HG03575 (cell line): Measurements from ENCODE around the gene SPDYC.
"Not testable (repeated sequence)": the region's sequence is repeated elsewhere in the genome, so short reads cannot be mapped to it uniquely, and the experiment has no call there.

ENCODE experiments used
- ATAC-seq: cut with Tn5 transposase; IDR thresholded peaks from one replicate; pipeline ENCODE4 v1.9.1; 2021; ENCODE audit not compliant: unreplicated experiment, insufficient number of reproducible peaks, low FRiP score; ENCODE audit errors: extremely low read depth

The SPDYC gene

GRCh38 chr11:65132988-65133700 lies 36.9 kb upstream of the SPDYC start:
- ATAC-seq, result no peak

DNA sequence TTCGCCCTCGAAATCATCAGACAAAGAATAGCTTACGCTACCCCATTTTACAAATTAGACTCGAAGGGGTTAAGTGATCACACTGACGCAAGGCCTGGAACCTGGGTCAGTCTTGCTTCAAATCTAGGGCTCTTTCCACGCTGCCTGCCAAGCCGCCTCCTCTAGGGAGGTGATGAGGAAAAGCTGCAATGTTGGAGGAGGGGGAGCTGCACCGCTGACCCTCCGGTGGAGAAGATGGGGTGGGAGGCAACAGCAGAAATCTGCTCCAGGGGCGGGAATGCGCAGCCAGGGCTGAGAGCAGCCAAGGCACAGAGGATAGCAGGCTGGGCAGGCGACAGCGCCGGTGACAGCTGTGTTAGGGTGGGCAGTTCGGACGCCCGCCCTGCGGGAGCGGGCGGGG lies 36.3 kb upstream of the SPDYC start:
- ATAC-seq, result no peak

GRCh38 chr11:65134240-65134951 lies 35.6 kb upstream of the SPDYC start, which contains the start of gene SYVN1:
Gene SYVN1, minus strand, starts transcription at chr11:65134519. Its CDS starts 918 bp downstream, at chr11:65133601.
- peak; percentile 25 for ATAC-seq

DNA sequence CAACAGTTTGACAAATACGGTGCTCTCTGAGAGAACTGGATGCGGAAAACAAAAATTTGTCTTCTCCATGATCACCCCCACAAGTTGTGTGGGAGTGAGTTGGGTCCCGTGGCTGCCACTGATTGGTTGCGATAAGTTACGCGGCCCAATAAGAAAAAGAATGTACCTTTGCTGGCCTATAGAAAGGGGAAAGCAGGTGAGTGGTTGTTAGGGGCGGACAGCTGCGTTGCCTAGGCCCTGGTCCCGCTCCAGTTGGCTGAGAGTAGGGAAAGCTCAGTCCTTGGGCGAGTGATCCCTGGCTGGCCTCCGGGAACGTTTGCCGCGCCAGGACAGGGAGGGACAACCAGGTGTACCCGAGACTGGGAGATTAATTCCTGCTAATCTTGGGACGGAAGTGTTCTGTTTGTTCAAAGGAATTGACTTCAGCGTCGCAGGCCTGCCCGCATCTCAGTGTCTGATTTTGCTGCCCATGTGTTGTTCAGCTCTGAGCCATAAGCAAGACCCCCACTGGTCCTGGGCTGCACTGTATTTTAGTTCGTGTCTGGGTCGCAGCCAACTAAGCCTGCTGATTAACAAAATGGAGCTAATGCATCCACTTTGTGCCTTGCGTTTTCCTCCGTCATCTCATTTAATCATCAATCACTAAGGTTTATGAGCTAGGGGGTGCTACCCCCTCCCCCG lies 34.9 kb upstream of the SPDYC start:
- peak; percentile 26 for ATAC-seq

DNA sequence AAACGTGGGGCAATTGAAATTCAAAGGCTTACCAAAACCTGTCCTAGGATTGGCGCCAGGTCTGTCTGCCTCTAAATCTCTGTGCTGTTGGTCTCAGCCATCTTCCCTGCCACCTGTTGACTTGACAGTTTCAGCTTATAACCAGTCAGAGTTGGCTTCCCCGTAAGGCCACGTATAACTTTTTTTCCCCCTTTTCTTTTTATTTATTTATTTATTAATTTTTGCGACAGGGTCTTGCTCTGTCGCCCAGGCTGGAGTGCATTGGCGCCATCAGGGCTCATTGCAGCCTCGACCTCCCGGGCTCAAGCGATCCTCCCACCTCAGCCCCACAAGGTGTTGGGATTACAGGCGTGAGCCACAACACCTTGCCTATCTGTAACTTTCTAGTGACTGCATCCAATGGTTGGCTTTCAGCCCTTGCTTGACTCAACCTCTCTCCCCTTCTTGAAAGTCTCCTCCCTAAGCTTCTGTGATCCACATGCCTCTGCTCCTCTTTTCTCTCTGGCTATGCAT lies 34.3 kb upstream of the SPDYC start:
- no peak for ATAC-seq

GRCh38 chr11:65136515-65137096 lies 33.4 kb upstream of the SPDYC start:
- no peak for ATAC-seq

DNA sequence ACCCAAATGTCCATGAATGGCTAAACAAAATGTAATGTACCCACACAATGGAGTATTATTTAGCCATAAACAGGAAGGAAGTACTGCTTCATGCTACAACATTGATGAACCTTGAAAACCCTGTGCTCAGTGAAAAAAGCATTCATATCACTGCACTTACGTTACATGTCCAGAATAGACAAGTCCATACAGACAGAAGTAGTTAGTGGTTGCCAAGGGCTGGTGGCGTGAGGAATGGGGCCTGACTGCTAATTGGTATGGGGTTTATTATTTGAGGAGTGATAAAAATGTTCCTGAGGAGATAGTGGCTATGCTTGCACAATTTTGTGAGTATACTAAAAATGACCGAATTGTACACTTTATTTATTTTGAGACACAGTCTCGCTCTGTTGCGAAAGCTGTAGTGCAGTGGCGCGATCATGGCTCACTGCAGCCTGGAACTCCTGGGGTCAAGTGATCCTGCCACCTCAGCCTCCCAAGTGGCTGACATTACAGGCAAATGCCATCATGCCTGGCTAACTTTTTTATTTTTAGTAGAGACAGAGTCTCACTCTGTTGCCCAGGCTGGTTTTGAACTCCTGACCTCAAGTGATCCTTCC lies 28.0 kb upstream of the SPDYC start:
- no peak for ATAC-seq

- no peak for ATAC-seq
These were observed 22.5 kb upstream of the SPDYC start for GRCh38 chr11:65147352-65148075.

DNA sequence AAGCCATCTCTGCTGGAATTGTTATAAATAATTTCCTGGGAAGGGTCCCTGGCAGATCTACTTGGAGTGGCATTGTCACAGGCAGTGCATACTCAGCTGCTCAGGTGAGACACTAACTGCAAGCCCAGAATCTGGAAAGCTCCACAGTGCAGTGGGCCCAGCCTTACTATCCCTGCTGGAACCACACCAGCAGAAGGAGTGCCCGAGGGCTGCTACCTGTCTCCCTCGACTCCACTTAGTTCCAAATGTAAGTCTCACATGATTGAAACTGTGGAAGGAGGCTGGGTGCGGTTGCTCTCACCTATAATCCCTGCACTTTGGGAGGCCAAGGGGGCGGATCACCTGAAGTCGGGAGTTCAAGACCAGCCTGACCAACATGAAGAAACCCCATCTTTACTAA lies 21.4 kb upstream of the SPDYC start:
- ATAC-seq, result no peak

DNA sequence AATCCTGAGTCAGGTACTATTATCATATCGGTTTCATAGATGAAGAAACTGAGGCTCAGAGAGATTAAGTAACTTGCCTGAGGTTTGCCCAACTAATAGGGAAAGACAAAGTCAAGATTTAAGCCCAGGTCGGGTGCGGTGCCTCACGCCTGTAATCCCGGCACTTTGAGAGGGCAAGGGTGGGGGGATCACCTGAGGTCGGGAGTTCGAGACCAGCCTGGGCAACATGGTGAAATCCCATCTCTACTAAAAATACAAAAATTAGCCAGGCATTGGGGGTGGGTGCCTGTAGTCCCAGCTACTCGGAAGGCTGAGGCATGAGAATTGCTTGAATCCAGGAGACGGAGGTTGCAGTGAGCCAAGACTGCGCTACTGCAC lies 19.9 kb upstream of the SPDYC start:
- ATAC-seq, result not testable (repeated sequence)

- ATAC-seq, result no peak
These were observed 19.3 kb upstream of the SPDYC start for GRCh38 chr11:65150509-65151299.

GRCh38 chr11:65151331-65151899 lies 18.6 kb upstream of the SPDYC start:
- no peak for ATAC-seq

- no peak for ATAC-seq
These were observed 17.9 kb upstream of the SPDYC start for GRCh38 chr11:65152122-65152521.

GRCh38 chr11:65156256-65156655 lies 13.8 kb upstream of the SPDYC start:
- ATAC-seq, result no peak

- no peak for ATAC-seq
These were observed 13.1 kb upstream of the SPDYC start for GRCh38 chr11:65156926-65157325.

GRCh38 chr11:65157336-65157735 lies 12.7 kb upstream of the SPDYC start:
- ATAC-seq, result no peak

DNA sequence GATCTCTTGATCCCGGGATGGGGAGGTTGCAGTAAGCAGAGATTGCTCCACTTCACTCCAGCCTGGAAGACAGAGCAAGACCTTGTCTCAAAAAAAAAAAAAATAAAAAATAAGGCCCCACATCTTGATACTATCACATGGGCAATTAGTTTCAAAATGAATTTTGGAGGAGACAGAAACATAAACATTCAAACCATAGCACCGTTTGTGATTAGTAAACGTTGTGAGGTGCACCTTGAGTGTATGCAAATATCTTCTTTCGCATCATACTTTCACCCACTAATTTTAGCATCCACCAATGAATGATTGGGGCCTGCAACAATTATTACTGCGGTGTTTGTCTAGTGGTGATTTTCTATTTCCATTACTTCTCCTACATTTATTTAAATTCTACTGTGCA lies 11.0 kb upstream of the SPDYC start:
- peak; percentile 61 for ATAC-seq
